DND-41 (cell line): Measurements from ENCODE around the gene EVC2.

ENCODE experiments used
- CTCF ChIP-seq: IDR thresholded peaks from 2 replicates; pipeline ENCODE4 v1.5.1; 2012; ENCODE audit warnings: borderline replicate concordance, low read length, moderate library complexity, mild to moderate bottlenecking; ENCODE audit not compliant: poor library complexity, severe bottlenecking; ENCODE audit errors: extremely low read depth
- EZH2 ChIP-seq: IDR thresholded peaks from 3 replicates; pipeline ENCODE4 v1.6.1; 2012; ENCODE audit warnings: borderline replicate concordance, low read depth, mild to moderate bottlenecking, moderate library complexity, low read length, inconsistent platforms; ENCODE audit not compliant: severe bottlenecking

DNA sequence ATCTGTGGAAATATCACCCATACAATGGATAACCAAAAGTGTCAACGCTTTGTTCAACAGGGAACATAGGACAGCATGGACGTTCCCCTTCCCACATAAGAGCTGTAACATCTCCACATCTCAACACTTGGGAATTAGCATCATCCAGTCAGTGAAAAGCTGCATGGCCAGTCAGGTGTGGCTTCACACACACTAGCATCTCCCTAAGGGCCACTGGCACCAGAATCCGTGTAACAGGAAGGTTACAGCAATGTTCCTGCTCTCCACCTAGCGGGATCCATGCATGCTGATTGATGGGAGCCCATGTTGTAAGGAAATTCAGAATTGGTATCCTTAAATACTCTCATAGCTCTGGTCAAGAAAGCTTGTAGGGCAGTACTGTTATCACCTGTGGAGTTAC lies 78.8 kb downstream of the EVC2 start:
- TF ChIP-seq CTCF, result no peak
- no peak for TF ChIP-seq EZH2
